ENCODE data around the gene ADGRG6.
"Not testable (repeated sequence)": the region's sequence is repeated elsewhere in the genome, so short reads cannot be mapped to it uniquely, and the experiment has no call there.

Gene ADGRG6

GRCh38 chr6:142301651-142302391, at the start of gene ADGRG6:
TSS of gene ADGRG6 (plus strand) at chr6:142302007. CDS start at chr6:142302330, 323 bp downstream.
- peak; percentile 15 for DNase-seq

- DNase-seq, result no peak
These were observed 47.3 kb upstream of the ADGRG6 start for GRCh38 chr6:142254513-142254912.

GRCh38 chr6:142255785-142256184, 46.0 kb upstream of the ADGRG6 start:
- DNase-seq, result no peak

DNA sequence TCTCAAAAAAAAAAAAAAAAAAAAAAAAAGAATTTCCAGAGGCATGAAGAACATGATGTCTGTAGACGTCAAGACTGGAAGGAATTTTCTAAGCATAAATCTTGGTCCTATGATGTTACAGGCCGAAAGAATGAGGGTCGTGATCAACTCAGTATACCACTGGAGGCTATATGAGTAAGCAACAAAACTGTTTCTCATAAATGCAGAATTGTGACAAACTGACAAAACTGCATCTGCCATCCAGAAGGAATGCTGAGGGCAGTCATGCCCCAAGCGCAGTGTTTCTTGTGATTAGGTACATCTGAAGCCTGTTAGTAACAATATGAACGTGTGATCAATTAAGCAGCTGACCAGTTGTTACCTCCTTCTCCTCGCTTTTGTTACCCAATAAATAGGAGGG, 43.5 kb upstream of the ADGRG6 start:
- DNase-seq, result no peak

DNA sequence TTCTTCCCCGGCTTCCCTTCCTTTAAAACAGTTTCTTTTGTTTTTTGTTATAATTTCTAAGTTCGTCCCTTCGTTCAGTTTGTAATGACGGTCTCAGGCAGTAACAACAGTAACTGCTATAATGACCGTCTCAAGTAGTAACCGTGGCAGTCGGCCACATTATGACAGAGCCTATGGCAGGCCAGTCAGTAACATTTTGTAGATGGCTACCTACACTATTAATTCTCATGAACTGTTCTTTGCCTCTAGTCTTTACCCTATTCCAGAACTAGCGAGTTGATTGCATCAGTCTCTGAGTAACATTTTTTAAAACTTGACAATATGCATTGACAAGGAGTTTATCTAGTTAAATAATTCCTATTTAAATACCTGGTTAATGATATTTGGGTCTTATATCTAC, 43.0 kb upstream of the ADGRG6 start:
- DNase-seq, result no peak

GRCh38 chr6:142260748-142261147, 41.1 kb upstream of the ADGRG6 start:
- no peak for DNase-seq

DNA sequence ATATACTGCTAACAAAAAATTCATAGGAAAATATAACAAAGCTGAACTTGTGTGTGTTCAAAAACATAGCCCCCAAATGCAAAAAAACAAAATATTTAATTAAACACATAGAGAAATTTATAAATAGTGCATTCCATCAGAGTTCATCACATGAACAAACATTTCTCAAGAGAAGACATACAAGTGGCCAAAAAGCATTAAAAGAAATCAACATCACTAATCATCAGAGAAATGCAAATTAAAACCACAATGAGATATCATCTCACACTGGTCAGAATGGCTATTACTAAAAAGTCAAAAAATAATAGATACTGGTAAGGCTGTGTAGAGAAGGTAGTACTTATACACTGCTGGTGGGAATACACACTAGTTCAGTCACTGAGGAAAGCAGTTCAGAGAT, 39.6 kb upstream of the ADGRG6 start:
- no peak for DNase-seq

DNA sequence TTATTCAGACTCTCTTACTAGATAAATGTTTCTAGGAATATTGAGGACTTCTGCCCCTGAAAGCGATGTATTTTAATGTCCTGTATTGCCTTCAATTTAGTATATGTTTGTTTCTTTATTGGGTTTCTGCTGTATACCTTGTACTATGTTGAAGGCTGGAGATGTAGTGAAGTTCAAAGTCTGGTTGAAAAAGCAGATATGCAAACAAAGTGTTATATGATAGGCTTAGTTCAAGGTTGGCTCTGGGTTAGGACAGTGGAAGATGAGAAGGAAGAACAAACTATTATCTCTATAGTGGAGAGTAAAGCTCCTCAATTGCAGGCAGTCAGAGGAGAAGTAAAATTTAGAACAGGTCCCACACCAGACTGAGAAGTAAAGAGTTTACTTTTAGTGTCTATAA, 36.3 kb upstream of the ADGRG6 start:
- DNase-seq, result no peak

- DNase-seq, result no peak
These were observed 35.7 kb upstream of the ADGRG6 start for GRCh38 chr6:142266060-142266459.

DNA sequence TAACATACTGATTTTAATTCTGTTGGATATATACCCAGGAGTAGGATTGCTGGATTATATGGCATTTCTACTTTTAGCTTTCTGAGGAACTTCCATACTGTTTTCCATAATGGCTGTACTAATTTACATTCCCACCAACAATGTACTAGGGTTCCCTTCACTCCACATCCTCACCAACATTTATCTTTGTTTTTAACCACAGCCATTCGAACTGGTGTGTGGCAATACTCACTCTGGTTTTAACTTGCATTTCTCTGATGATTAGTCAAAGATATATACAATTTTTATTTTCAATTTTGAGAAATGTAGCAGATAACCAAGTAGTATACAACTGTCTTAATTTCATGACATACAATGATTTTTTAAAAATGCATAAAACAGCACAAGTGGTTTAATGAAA, 30.3 kb upstream of the ADGRG6 start:
- no peak for DNase-seq

DNA sequence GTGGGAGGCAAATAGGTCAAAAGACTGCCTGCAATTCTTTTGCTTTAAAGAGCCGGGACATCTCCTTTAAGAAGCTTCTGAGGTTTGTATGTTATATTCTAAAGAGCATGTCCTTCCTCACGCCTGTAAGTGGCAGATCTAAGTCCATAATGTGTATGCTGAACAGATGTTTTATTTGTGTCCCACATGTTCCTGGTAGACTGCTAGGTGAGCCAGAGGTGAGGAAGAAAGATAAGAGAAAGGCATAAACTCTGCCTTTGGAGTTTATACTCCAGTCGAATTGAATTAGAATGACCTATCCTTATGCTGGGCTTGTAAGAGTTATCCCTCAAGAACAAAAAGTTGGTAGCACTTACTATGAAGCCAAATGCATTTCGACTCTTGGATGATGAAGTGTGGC, 27.2 kb upstream of the ADGRG6 start:
- DNase-seq, result no peak

DNA sequence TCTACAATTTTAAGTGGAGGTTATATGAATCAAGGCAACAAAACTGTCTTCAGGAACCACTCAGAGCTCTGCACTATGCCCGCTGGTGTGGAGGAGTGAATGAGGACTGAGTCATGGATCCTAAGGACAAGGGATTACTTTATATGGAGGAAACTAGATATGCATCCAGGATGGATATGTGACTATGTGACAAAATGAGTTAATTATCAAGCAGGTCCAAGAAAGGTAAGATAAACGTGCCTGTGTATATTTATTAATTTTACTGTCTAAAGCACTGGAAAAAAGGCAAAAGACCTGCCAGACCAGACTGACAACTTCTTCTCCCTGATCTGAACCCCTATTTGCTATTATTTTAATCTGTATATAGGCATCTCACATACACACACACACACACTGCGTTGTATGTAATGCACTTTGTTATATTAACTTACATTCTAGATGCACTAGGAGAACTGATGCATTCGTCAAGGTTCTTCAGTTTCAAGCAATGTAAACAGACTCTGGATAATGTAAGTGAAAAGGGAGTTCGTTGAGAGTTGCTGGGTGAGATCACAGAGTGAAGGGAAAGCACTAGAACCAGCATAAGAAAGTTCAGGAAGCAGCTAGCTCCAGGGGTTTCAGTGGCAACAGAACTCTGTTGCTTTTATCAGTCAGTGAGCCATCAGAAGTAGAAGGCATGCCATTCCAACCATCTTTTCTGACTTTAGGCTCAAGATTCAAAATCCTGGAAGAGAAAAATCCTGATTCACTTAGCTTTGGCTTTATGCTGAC, 26.4 kb upstream of the ADGRG6 start:
- no peak for DNase-seq

DNA sequence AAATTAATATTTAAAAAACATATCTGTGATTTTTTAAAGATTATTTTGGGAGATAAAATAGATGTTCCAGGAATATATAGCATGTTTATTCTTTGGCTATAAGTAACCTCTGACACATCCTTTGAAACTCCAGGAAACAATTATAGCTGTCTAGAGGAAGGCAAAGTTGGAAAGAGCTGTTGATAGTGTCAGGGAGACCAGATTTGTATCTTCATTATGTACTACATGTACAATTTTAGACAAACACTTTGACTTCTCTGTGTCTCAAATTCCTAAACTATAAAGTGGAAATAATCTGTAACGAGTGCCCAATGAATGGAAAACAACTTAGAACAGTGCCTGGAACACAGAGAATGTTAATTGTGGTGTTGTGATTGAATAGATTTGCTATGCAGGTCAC, 25.6 kb upstream of the ADGRG6 start:
- no peak for DNase-seq

DNA sequence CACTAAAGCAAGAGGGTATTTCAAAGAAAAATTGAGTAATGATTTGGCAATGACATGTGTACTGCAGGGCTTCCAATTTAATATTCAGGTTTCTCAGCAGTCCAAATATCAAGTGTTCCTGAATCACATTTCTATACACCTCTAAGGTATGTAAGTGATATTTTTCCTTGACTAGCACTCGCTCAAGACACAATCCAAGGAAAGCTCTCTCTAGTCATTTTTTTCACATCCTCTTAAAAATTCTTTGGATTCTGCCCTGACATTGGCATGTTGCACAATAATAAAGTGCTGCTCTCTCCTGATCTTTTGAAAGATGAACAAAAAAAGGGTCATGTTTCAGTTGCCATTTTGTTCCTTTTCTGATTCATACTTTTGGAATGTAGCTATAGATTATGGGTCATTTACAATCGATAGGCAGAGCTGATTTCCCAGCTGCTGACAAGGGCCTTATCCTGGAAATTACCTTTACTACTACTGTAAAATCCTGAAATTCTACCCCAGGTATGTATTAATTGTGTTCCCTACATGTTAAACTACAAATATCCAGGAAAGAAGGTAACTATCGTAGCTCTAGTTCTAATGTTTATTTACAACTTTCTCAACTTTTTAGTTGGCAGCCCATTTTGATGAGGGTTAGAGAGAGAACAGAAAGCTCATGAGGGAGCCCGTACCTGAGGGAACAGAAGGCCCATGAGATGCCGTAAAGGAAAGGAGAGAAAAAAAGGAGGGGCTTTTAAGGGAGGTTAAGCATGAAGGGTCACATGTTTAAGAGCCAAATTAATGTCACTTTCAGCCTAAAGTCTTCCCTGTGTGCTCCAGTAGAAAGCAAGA, 22.2 kb upstream of the ADGRG6 start:
- no peak for DNase-seq

DNA sequence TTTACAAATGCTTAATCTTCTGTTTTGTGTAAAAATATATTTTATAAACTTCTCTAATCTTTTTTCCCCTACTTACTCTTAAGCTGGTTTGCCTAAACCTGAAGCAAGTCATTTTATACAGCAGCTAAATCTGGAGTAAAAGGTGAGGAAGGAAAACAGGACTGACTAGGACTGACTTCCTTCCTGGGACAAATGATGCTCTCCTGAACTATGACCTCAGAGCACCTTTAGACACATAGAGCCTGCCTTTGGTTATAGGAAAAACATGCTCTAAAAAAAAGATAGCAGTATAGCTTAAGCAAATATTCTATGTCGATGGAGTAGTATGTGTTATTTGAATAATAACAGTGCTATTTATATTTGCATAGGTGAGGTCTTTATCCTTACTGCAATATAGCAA, 21.5 kb upstream of the ADGRG6 start:
- DNase-seq, result no peak

DNA sequence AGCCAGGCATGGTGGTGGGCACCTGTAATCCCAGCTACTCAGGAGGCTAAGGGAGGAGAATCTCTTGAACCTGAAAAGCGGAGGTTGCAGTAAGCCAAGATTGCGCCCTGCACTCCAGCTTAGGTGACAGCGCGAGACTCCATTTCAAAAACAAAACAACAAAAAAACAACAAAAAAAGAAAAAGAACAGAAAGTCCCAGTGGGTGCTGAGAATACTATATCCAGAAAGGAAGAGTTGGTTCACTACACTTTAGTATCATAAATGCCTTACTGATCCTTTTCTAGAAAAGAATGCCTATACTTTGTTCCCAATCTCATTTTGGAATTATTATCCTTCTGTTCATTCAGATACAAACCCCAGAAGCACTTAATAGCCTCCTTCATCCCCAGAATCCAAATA, 20.9 kb upstream of the ADGRG6 start:
- DNase-seq, result no peak

DNA sequence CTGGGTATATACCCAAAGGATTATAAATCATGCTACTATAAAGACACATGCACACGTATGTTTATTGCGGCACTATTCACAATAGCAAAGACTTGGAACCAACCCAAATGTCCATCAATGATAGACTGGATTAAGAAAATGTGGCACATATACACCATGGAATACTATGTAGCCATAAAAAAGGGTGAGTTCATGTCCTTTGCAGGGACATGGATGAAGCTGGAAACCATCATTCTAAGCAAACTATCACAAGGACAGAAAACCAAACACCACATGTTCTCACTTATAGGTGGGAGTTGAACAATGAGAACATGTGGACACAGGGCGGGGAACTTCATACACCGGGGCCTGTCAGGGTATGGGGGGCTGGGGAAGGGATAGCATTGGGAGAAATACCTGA, 18.7 kb upstream of the ADGRG6 start:
- DNase-seq, result not testable (repeated sequence)

GRCh38 chr6:142284419-142284818, 17.4 kb upstream of the ADGRG6 start:
- no peak for DNase-seq

DNA sequence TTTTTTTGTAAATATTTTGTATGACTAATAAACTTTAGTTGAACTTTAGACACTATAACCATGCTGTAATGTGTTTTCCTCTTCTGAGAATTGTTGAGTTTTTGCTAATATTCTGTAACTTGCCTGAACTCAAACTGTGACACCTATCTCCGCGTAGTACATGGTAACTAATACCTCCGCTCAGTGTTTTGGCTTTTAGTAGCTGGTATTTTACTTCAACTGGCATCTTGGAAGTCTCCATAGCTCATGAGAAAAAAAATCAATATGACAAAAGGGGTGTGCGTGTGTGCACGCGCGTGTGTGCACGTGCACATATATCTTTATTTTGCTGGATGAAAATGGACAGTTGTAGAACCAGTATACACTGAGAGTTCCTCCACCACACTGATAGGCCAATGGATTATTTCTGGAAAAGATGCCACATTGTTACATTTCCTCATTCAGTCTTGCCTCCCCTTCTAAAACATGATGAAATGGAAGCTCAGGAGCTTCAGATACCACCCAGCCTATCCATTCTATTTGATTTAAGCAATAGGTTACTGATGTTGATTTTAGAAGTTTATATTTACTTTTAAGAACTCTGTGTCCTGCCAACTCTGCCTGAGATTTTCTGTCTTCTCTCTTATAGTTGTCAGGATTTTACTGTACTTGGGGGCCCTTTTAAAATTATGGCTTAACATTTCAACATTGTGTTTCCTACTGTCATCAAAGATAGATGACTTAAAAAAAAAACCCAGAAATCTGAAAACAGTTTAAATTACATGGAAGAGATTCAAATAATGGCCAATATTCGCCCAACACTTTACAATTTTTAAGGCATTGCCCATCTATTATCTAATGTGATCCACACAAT, 16.3 kb upstream of the ADGRG6 start:
- DNase-seq, result no peak

DNA sequence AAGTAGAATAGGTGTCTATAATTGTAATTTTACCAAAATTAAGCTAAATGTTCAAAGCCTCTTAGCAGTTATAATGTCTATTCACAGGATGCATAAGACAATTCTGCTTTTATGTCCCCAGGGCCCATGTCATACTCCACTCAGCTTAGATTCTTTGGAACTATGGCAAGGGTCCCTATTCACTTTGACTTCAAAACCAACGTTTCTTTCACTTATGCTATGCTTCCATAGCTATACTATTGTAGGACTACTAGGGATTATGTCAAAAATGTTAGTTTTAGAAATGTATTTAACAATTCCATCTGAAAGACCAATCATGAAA, 15.8 kb upstream of the ADGRG6 start:
- DNase-seq, result no peak

- DNase-seq, result no peak
These were observed 12.1 kb upstream of the ADGRG6 start for GRCh38 chr6:142289687-142290086.

DNA sequence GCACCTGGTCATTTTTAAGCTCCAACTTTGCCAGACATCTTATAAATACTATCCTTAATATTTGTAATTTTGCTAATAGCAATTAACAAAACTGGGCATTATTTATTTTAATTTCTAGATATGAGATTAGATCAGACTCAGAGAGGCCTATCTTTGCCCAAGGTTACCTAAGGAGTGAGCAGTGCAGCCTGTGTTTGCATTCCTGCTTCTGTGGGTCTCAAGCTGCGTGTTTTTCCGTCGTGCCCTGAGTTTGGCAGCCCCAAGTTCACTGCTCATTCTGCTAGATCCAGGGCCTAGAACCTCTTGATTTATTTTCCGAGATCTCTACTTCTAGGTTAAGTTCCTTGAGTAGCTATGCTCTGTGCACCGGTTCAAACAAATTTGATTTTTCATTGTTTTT, 11.0 kb upstream of the ADGRG6 start:
- DNase-seq, result no peak

DNA sequence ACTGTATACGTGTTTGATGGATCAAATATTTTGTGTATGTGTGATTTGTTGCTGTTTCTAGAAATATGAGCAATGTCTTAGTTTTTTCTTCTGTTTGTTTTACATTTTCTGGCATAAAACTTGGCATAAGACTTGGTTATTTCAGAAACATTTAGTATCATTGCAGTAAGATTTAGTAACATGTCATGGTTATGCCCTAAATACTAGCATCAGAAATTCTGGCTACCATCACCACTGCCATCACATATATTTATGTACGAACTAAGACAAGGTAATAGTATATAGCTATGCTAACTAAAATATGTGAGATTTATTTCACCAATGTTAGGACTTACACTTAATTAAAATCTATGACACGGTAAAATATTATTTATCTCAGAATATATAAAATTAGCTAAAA, 10.3 kb upstream of the ADGRG6 start:
- DNase-seq, result no peak

Data from activated gamma-delta T cell treated with Interleukin-2 at 50 U/mL for 16 hours (primary cell).